LoVo (cell line): Measurements from ENCODE around the gene MS4A2.
"Not testable (repeated sequence)": the region's sequence is repeated elsewhere in the genome, so short reads cannot be mapped to it uniquely, and the experiment has no call there.

ENCODE experiments used
- DNase-seq: peaks from one replicate; pipeline ENCODE4 v3.0.0-alpha.2; 2016; ENCODE audit warnings: low spot score

MS4A2 gene

DNA sequence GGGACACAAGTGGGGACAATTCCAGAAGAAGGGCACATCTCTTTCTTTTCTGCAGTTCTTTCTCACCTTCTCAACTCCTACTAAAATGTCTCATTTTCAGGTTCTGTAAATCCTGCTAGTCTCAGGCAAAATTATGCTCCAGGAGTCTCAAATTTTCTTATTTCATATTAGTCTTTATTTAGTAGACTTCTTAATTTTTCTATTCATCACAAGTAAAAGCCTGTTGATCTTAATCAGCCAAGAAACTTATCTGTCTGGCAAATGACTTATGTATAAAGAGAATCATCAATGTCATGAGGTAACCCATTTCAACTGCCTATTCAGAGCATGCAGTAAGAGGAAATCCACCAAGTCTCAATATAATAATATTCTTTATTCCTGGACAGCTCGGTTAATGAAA lies at the start of gene MS4A2:
TSS of gene MS4A2 (plus strand) at position 301 of the 400 bp plus-strand sequence. CDS start 102 bp downstream, outside the sequence.
- DNase-seq: no peak

DNA sequence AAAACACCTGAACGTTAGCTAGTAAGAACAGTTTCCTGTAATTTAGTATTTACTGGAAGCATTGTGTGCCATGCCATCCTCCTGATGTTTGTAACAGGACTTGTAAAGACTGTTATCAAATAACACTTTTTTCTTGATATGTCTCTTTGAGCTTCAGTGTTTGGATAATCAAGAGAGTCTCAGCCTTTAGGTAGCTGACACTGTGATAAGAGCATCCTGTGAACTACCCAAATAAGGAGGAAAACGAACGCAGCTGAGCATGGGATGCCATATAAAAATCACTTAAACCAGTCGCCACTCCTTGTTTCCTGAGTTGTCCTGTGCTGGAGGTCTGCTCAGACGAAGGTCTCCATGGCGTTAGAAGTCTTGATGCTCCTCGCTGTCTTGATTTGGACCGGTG lies 48.4 kb upstream of the MS4A2 start, which contains the start of gene OOSP2:
TSS of gene OOSP2 (plus strand) at position 301 of the 400 bp plus-strand sequence. CDS start at position 352, 51 bp downstream.
- DNase-seq: no peak

DNA sequence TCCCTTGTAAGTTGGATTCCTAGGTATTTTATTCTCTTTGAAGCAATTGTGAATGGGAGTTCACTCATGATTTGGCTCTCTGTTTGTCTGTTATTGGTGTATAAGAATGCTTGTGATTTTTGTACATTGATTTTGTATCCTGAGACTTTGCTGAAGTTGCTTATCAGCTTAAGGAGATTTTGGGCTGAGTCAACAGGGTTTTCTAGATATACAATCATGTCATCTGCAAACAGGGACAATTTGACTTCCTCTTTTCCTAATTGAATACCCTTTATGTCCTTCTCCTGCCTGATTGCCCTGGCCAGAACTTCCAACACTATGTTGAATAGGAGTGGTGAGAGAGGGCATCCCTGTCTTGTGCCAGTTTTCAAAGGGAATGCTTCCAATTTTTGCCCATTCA lies 38.0 kb upstream of the MS4A2 start:
- not testable (repeated sequence) for DNase-seq

DNA sequence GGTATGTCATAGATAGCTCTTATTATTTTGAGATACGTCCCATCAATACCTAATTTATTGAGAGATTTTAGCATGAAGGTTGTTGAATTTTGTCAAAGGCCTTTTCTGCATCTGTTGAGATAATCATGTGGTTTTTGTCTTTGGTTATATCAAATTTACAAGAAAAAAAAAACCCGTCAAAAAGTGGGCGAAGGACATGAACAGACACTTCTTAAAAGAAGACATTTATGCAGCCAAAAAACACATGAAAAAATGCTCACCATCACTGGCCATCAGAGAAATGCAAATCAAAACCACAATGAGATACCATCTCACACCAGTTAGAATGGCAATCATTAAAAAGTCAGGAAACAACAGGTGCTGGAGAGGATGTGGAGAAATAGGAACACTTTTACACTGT lies 37.6 kb upstream of the MS4A2 start:
- DNase-seq: not testable (repeated sequence)

DNA sequence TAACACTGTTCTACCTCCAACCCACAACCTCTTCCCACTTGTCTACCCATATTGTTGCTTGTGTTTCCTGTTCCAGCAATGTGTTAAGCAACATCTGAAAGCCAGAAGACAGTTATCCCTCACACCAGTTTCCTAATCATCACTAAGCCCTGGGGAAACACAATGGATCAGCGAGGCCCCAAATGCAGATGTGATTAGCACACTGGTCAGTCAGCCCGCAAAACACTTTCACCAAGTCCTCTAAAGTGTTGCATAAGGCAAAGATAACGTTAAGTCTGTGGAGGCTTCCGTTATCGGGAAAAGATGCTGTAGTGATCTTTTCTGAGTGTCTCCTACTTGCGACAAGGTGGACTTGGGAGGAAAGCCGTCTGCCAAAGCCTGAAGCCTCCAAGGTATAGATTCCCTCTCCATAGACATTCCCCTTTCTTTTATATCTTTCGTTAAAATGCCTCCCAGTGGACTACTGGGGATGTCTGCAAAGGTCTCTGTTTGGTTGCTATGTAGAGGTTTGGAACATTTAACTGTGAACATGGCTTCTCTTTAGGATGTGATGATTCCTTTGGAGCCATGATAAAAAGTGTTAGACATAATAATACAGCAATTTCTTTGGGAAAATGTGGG lies 32.0 kb upstream of the MS4A2 start, which contains the start of gene MS4A3:
TSS of gene MS4A3 (plus strand) at position 317 of the 621 bp plus-strand sequence. CDS start 4,496 bp downstream, outside the sequence.
- no peak for DNase-seq

DNA sequence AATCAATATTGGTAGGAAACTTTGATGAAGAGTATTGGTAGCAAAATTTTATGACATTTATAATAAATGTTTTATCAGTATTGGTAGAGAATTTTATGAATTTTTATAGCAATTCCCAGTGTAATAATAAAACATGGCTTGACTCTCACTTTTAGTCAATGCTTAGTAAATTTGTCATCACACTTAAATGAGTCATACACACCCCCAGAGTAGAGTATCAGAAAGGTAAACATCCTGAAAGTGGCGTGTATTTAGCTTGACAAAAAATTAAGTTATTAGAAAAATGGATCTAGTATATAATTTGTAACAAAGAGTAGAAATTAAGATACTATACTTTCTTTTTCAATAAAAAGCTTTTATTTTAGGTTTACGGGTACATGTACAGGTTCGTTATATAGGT lies 29.4 kb upstream of the MS4A2 start:
- DNase-seq: no peak

DNA sequence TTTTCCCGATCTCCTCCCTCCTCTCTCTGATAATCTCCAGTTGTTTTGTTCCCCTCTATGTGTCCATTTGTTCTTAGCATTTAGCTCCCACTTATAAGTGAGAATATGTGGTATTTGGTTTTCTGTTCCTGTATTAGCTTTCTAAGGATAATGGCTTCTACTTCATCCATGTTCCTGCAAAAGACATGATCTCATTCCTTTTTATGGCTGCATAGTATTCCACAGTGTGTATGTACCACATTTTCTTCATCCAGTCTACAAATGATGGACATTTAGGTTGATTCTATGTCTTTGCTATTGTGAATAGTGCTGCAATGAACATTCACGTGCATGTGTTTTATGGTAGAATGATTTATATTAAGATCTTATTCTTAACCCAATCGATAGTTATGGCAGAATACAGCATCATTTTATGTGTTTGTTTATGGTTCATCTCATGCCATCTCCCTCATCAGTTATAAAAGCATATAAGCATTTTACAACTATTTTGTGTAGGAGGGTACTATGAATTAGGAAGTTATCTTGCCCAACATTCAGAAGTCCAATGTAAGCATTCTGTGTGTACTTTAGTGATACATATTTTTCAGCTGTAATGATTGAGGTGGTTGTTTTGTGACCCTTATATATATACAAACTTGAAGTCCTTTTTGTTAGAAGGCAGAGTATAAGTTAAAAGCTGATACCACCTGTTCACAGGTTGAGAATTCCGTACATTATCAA lies 28.8 kb upstream of the MS4A2 start:
- no peak for DNase-seq

DNA sequence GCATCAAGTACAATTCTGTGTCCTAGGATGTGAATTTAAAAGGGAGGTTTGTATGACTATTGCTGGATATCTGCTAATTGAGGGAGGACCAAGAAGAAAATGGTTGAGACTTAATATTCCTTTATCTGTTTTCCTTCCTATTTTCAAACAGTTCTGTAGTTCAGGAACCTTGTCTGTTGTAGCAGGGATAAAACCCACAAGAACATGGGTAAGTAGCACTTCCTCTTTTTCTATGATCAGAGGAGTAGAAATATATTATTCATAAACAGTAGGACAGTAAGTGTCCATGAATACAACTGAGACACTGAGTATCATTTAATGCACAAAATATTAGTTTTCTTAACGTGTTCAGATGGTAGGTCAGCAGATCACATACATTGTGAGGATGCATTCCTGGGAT lies 24.4 kb upstream of the MS4A2 start:
- DNase-seq: no peak

DNA sequence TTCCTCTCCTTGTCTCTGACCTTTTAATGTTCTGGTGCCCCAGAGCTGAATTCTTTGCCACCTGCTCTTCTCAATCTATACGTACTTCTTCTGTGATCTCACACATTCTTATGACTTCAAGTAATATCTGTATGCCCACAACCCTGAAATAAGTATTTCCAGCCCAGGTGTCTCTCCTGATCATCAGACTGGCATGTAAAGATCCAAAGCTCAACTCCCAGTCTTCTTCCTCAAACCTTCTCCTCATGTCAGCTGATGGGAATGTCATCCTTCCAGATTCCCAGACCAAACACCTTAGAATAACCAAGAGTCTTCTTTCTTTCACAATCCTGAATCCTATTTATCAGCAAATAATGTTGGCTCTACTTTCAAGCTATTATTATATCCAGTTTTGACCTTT lies 22.7 kb upstream of the MS4A2 start:
- DNase-seq: no peak

DNA sequence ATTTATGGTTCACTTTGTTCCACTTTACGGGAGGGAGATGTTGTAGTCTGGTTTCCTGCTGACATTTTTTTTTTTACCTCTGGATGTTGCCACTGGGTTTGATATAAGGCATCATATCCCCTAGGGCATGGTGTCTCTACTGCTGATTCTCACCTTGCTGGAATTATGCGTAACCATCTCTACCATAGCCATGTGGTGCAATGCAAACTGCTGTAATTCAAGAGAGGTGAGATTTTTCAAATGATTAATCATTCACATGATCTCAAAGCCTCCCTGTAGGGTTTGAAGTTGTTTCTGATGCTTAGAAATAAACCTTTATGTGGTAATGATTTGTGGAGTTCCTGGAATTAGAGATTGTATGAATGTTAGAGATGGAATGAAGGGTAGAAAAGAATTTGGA lies 19.0 kb upstream of the MS4A2 start:
- DNase-seq: no peak

DNA sequence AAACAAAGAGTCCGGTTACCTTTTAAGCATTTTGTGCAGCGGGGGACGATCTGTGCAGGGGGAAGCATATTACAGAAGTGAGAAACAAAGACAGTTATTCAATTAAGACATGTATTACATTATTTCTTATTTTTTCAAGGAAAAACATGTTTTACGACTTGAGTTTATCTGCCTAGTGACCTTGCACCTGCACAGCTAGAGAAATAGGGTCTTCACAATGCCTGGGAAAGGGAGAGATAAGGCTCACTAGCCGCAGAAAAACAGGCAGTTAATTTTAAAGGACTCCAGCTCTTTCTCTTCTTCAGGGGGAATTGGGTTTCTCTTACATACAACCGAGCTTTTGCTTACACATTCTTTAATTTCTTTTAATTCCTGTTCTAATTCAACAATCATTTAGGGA lies 16.8 kb upstream of the MS4A2 start:
- not testable (repeated sequence) for DNase-seq

DNA sequence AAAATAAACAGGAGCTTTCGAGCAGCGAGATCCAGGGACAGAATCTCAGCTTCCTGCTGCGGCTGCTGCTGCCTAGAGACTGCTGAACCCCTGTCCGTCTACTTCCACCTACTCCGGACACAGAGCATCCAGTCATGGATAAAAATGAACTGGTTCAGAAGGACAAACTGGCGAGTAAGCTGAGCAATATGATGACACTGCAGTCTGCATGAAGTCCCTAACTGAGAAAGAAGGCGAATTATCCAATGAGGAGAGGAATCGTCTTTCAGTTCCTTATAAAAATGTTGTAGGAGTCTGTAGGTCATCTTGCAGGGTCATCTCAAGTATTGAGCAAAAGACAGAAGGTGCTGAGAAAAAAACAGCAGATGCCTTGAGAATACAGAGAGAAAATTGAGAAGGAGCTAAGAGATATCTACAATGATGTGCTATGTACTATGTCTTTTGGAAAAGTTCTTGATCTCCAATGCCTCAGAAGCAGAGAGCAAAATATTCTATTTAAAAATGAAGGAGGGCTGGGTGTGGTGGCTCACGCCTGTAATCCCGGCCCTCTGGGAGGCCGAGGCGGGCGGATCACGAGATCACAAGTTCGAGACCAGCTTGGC lies 11.1 kb upstream of the MS4A2 start:
- DNase-seq: no peak

DNA sequence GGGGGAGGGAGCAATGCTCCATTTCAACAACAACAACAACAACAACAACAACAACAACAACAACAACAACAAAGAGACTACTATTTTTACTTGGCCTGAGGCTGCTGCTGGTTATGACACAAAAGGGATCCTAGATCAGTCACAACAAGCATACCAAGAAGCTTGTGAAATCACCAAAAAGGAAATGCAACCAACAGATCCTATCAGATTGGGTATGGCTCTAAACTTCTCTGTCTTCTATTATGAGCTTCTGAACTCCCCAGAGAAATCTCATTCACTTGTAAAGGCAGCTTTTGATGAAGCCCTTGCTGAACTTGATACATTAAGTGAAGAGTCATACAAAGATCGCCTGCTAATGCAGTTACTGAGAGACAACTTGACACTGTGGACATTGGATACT lies 10.5 kb upstream of the MS4A2 start:
- no peak for DNase-seq

DNA sequence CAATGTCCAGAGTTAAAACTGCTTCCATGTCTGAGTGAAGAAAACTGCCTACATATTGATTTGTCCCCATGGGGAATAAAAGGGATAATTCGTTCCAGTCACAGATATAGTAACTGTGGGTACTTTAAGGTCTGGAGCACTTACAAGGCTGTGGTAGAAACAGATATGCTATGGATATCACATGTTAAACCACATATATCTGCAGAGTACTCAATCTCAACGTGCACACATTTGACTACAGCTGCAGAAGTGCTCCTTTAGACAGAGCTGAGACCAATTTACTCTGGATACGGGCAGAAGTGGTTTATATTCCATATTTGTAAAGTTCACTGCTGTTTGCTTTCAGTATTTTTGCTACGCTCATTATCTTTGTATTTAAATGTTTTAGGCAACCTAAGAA lies 9.7 kb upstream of the MS4A2 start:
- no peak for DNase-seq

DNA sequence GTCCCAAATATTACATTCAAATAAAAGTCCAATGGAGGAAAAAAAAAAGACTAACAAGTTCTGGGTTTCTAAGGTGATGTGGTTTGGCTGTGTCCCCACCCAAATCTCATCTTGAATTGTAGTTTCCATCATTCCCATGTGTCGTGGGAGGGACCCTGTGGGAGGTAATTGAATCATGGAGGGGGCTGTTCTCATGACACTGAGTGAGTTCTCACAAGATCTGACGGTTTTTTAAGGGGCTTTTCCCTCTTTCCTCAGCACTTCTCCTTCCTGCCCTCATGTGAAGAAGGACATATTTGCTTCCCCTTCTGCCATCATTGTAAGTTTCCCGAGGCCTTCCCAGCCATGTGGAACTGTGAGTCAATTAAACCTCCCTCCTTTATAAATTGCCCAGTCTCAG lies 7.9 kb upstream of the MS4A2 start:
- no peak for DNase-seq

DNA sequence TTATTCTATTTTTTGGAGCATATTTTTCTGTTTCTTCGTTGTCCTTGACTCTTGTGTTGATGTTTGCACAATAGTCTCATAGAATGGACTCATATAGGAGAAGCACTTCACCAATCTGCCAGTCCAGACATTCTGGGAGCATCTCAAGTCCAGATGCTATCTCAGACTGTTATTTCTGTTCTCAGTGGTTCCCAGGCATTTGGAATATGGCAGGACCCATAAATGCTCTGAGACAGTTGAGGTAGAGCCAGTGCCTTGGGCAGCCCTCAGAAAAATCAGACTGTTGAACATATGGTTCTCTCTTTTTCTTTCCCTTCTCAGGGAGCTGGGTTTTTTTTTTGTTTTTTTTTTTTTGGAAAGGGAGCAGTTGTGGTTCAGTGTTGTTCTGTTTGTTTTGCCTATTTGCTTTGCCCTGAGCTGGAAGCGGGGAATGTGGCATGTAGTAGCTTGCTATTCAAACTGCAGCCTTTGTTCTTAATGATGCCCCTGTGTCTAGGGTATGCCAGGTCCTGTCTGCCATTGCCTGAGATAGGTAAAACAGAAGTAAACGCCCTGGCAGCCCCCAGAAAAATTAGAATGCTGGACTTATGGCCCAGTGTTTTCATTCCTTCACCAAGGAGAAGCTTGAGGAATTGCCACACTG lies 3.7 kb upstream of the MS4A2 start:
- DNase-seq: no peak

DNA sequence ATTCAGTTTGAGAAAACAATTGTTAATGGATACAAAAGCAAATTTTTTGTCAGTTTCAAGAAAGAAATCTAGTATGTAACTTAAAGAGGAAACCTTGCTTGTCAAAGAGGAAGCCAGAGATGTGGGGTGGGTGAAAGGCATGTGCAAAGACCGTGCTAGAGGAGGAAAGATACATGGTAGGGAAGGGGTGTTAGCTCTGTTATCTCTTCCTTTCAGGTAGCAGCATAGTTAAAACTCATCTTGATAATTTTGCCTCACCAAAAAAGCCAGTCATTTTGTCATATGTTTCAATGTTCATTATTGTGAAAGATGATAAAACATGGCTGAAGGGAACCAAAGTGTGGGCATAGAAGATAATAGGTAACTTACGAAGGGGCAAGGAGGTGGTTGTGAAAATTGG lies 2.6 kb upstream of the MS4A2 start:
- no peak for DNase-seq

DNA sequence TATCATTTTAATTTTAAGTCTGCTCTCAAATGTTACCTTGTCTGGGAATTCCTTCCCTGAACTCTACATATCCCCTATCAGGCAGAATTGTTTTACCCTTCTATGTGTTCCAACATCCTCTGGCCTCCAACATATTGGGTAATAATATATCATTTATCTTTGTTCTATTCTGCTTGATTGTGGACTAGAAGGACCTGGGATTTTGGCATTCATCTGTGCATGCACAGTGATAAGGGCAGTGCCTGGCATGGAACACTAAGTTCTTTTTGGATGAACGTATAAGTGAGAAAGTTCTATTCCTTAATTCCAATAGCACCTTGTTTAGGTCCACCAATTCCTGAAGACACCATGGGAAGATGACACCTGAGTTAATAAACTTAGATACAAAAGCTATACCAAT lies 1.2 kb upstream of the MS4A2 start:
- no peak for DNase-seq

DNA sequence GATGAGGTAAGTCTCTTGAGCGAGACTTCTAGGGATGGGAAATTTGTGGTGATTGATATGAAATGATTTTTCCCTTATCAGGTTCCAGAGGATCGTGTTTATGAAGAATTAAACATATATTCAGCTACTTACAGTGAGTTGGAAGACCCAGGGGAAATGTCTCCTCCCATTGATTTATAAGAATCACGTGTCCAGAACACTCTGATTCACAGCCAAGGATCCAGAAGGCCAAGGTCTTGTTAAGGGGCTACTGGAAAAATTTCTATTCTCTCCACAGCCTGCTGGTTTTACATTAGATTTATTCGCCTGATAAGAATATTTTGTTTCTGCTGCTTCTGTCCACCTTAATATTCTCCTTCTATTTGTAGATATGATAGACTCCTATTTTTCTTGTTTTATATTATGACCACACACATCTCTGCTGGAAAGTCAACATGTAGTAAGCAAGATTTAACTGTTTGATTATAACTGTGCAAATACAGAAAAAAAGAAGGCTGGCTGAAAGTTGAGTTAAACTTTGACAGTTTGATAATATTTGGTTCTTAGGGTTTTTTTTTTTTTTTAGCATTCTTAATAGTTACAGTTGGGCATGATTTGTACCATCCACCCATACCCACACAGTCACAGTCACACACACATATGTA lies 7.1 kb downstream of the MS4A2 start:
- no peak for DNase-seq

DNA sequence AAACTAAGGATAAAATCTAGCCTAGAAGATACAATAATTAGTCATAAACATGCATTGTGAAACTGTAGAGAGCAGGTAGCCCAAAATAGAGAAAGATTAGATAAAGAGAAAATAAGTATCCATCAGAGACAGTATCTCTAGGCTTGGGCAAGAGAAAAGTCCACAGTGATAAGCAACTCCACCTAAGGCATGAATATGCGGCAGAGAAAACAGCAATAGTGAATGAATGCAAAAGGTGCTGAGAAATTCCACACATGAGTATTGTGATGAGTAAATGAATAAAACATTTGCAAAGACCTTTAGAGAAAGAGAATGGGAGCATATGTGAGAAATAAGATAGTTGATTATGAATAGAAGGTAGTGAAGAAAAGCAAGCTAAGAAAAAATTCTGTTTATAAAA lies 8.7 kb downstream of the MS4A2 start:
- no peak for DNase-seq

DNA sequence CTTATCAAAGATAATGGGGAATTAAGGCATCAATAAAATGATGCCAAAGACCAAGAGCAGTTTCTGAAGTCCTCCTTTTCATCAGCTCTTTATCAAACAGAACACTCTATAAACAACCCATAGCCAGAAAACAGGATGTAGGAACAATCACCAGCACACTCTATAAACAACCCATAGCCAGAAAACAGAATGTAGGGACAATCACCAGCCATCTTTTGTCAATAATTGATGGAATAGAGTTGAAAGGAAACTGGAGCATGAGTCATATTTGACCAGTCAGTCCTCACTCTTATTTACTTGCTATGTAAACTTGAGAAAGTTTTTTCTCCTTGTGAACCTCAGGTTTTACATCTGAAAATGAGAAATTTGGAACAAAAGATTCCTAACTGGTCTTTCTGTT lies 10.0 kb downstream of the MS4A2 start:
- DNase-seq: no peak

DNA sequence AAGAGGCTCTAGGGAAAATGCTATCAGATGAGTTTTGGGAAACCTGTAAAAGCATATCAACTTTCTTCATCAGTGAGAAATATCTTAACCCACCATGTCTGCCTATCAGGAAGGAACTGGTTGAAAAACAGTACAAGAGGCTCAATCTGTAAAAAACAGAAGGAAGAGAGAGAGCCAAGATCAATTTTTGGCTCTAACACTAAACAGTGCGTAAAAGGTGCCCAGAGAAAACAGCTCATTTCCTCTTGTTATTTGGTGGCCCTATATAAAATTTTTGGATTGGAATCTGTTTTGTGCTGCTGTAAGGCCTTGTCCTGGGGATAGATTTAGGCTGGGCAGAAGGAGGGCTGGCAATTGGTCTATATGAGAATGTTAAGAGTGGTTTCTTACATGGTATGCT lies 12.1 kb downstream of the MS4A2 start:
- no peak for DNase-seq
